ENCODE results near the gene MAP6.
A peak's percentile ranks its signal among the peaks of the same experiment; 100 is the strongest.

Gene MAP6

GRCh38 chr11:75547617-75548058 is 121.2 kb downstream of the MAP6 start:
- H3K36me3 ChIP-seq (ENCODE audit: control insufficient read depth in 4 of 4, insufficient read depth in 4 of 4, low read length in 3 of 4), result no peaks in the 10 kb centered on the region
- WGBS (ENCODE audit: insufficient coverage), result 20% methylated on average over 7 of the region's 7 CpGs
- CTCF ChIA-PET, result interaction anchor here (0.7 to 2.3 kb wide), 9 partner anchors 12 to 159 kb away, joined by 3 to 10 read pairs (median 4); partner anchors contain the start of gene SERPINH1
- no peak overlapping the region for H3K4me3 ChIP-seq (ENCODE audit: control insufficient read depth in 1 of 7, extremely low read depth in 1 of 7, insufficient read depth in 4 of 7, low read depth in 2 of 7, low read length in 6 of 7)
- H3K27me3 ChIP-seq (replicated peaks in 2 of 5; ENCODE audit: control insufficient read depth in 4 of 5, insufficient read depth in 5 of 5, low read length in 4 of 5), result peaks cover 0 to 3% (median 0%) of the 10 kb centered on the region in 5 experiments
- H3K9me3 ChIP-seq (ENCODE audit: control extremely low read depth in 1 of 5, control insufficient read depth in 4 of 5, insufficient read depth in 2 of 5, low read depth in 1 of 5, low read length in 4 of 5), result no peaks in the 10 kb centered on the region
- H3K4me1 ChIP-seq (ENCODE audit: control extremely low read depth in 1 of 4, control insufficient read depth in 4 of 4, insufficient read depth in 4 of 4, low read length in 3 of 4), result peaks cover 0 to 7% (median 2%) of the 10 kb centered on the region in 4 experiments
- POLR2A ChIA-PET, result no interaction called here
- DNase-seq, result peak in 2 of 3 donors; percentile 32 to 46
- H3K27ac ChIP-seq (ENCODE audit: insufficient read depth in 1 of 2, low read depth in 1 of 2, low read length in 2 of 2, poor library complexity in 1 of 2, severe bottlenecking in 2 of 2), result no peak overlapping the region

- Histone ChIP-seq H3K4me3 (ENCODE audit: control insufficient read depth in 1 of 7, extremely low read depth in 1 of 7, insufficient read depth in 4 of 7, low read depth in 2 of 7, low read length in 6 of 7) (no peak overlapping the region), H3K27me3 (replicated peaks in 2 of 5; ENCODE audit: control insufficient read depth in 4 of 5, insufficient read depth in 5 of 5, low read length in 4 of 5) (peaks cover 0 to 3% (median 0%) of the 10 kb centered on the region in 5 experiments), H3K36me3 (ENCODE audit: control insufficient read depth in 4 of 4, insufficient read depth in 4 of 4, low read length in 3 of 4) (no peaks in the 10 kb centered on the region), H3K4me1 (ENCODE audit: control extremely low read depth in 1 of 4, control insufficient read depth in 4 of 4, insufficient read depth in 4 of 4, low read length in 3 of 4) (peaks cover 0 to 7% (median 2%) of the 10 kb centered on the region in 4 experiments), H3K9me3 (ENCODE audit: control extremely low read depth in 1 of 5, control insufficient read depth in 4 of 5, insufficient read depth in 2 of 5, low read depth in 1 of 5, low read length in 4 of 5) (no peaks in the 10 kb centered on the region), H3K27ac (ENCODE audit: insufficient read depth in 1 of 2, low read depth in 1 of 2, low read length in 2 of 2, poor library complexity in 1 of 2, severe bottlenecking in 2 of 2) (no peak overlapping the region)
- 80% methylated on average over 1 of the region's 1 CpG for WGBS (ENCODE audit: insufficient coverage)
- DNase-seq, result no peak
- ChIA-PET POLR2A (no interaction called here), CTCF (interaction anchor here (0.6 to 2.2 kb wide), 11 partner anchors 13 to 267 kb away, joined by 3 to 9 read pairs (median 5); no protein-coding TSS in a partner anchor)
Observed at GRCh38 chr11:75547177-75547576, 121.7 kb downstream of the MAP6 start.

GRCh38 chr11:75543806-75544205 is 125.0 kb downstream of the MAP6 start:
- Histone ChIP-seq H3K9me3 (ENCODE audit: control extremely low read depth in 1 of 5, control insufficient read depth in 4 of 5, insufficient read depth in 2 of 5, low read depth in 1 of 5, low read length in 4 of 5) (no peaks in the 10 kb centered on the region), H3K27me3 (replicated peaks in 2 of 5; ENCODE audit: control insufficient read depth in 4 of 5, insufficient read depth in 5 of 5, low read length in 4 of 5) (peaks cover 0 to 3% (median 0%) of the 10 kb centered on the region in 5 experiments), H3K4me3 (ENCODE audit: control insufficient read depth in 1 of 7, extremely low read depth in 1 of 7, insufficient read depth in 4 of 7, low read depth in 2 of 7, low read length in 6 of 7) (no peak overlapping the region), H3K36me3 (ENCODE audit: control insufficient read depth in 4 of 4, insufficient read depth in 4 of 4, low read length in 3 of 4) (no peaks in the 10 kb centered on the region), H3K27ac (ENCODE audit: insufficient read depth in 1 of 2, low read depth in 1 of 2, low read length in 2 of 2, poor library complexity in 1 of 2, severe bottlenecking in 2 of 2) (no peak overlapping the region), H3K4me1 (ENCODE audit: control extremely low read depth in 1 of 4, control insufficient read depth in 4 of 4, insufficient read depth in 4 of 4, low read length in 3 of 4) (peaks cover 0 to 3% (median 2%) of the 10 kb centered on the region in 4 experiments)
- DNase-seq, result no peak
- ChIA-PET POLR2A (no interaction called here), CTCF (interaction anchor here (0.6 to 1.1 kb wide), 5 partner anchors 10 to 97 kb away, joined by 3 to 4 read pairs (median 3); no protein-coding TSS in a partner anchor)
- WGBS (ENCODE audit: insufficient coverage), result 90% methylated on average over 6 of the region's 6 CpGs

GRCh38 chr11:75542088-75542438 is 126.8 kb downstream of the MAP6 start:
- H3K27me3 ChIP-seq (replicated peaks in 2 of 5; ENCODE audit: control insufficient read depth in 4 of 5, insufficient read depth in 5 of 5, low read length in 4 of 5), result peaks cover 0 to 3% (median 0%) of the 10 kb centered on the region in 5 experiments
- WGBS (ENCODE audit: insufficient coverage), result 88% methylated on average over 1 of the region's 1 CpG
- peaks cover 0 to 9% (median 4%) of the 10 kb centered on the region in 4 experiments for H3K4me1 ChIP-seq (ENCODE audit: control extremely low read depth in 1 of 4, control insufficient read depth in 4 of 4, insufficient read depth in 4 of 4, low read length in 3 of 4)
- CTCF ChIA-PET, result interaction anchor here (0.6 to 1.1 kb wide), 2 partner anchors 100 to 170 kb away, joined by 3 read pairs; no protein-coding TSS in a partner anchor
- H3K9me3 ChIP-seq (ENCODE audit: control extremely low read depth in 1 of 5, control insufficient read depth in 4 of 5, insufficient read depth in 2 of 5, low read depth in 1 of 5, low read length in 4 of 5), result no peaks in the 10 kb centered on the region
- H3K27ac ChIP-seq (ENCODE audit: insufficient read depth in 1 of 2, low read depth in 1 of 2, low read length in 2 of 2, poor library complexity in 1 of 2, severe bottlenecking in 2 of 2), result no peak overlapping the region
- no peaks in the 10 kb centered on the region for H3K36me3 ChIP-seq (ENCODE audit: control insufficient read depth in 4 of 4, insufficient read depth in 4 of 4, low read length in 3 of 4)
- no peak overlapping the region for H3K4me3 ChIP-seq (ENCODE audit: control insufficient read depth in 1 of 7, extremely low read depth in 1 of 7, insufficient read depth in 4 of 7, low read depth in 2 of 7, low read length in 6 of 7)
- POLR2A ChIA-PET, result no interaction called here
- DNase-seq, result no peak

- ChIA-PET POLR2A (no interaction called here), CTCF (interaction anchor here (0.6 to 1.1 kb wide), 2 partner anchors 95 to 170 kb away, joined by 3 to 5 read pairs; no protein-coding TSS in a partner anchor)
- H3K4me3 ChIP-seq (ENCODE audit: control insufficient read depth in 1 of 7, extremely low read depth in 1 of 7, insufficient read depth in 4 of 7, low read depth in 2 of 7, low read length in 6 of 7), result no peak overlapping the region
- peaks cover 0 to 3% (median 0%) of the 10 kb centered on the region in 5 experiments for H3K27me3 ChIP-seq (replicated peaks in 2 of 5; ENCODE audit: control insufficient read depth in 4 of 5, insufficient read depth in 5 of 5, low read length in 4 of 5)
- no peaks in the 10 kb centered on the region for H3K36me3 ChIP-seq (ENCODE audit: control insufficient read depth in 4 of 4, insufficient read depth in 4 of 4, low read length in 3 of 4)
- 100% methylated on average over 1 of the region's 4 CpGs for WGBS (ENCODE audit: insufficient coverage)
- H3K27ac ChIP-seq (ENCODE audit: insufficient read depth in 1 of 2, low read depth in 1 of 2, low read length in 2 of 2, poor library complexity in 1 of 2, severe bottlenecking in 2 of 2), result no peak overlapping the region
- H3K9me3 ChIP-seq (ENCODE audit: control extremely low read depth in 1 of 5, control insufficient read depth in 4 of 5, insufficient read depth in 2 of 5, low read depth in 1 of 5, low read length in 4 of 5), result no peaks in the 10 kb centered on the region
- H3K4me1 ChIP-seq (ENCODE audit: control extremely low read depth in 1 of 4, control insufficient read depth in 4 of 4, insufficient read depth in 4 of 4, low read length in 3 of 4), result peaks cover 0 to 10% (median 6%) of the 10 kb centered on the region in 4 experiments
- DNase-seq, result no peak
Observed at GRCh38 chr11:75541193-75542087, 127.4 kb downstream of the MAP6 start.

GRCh38 chr11:75539459-75540334 is 129.1 kb downstream of the MAP6 start:
- Histone ChIP-seq H3K9me3 (ENCODE audit: control extremely low read depth in 1 of 5, control insufficient read depth in 4 of 5, insufficient read depth in 2 of 5, low read depth in 1 of 5, low read length in 4 of 5) (no peaks in the 10 kb centered on the region), H3K4me1 (ENCODE audit: control extremely low read depth in 1 of 4, control insufficient read depth in 4 of 4, insufficient read depth in 4 of 4, low read length in 3 of 4) (peaks cover 3 to 20% (median 16%) of the 10 kb centered on the region in 4 experiments), H3K4me3 (ENCODE audit: control insufficient read depth in 1 of 7, extremely low read depth in 1 of 7, insufficient read depth in 4 of 7, low read depth in 2 of 7, low read length in 6 of 7) (no peak overlapping the region), H3K27ac (ENCODE audit: insufficient read depth in 1 of 2, low read depth in 1 of 2, low read length in 2 of 2, poor library complexity in 1 of 2, severe bottlenecking in 2 of 2) (no peak overlapping the region), H3K36me3 (ENCODE audit: control insufficient read depth in 4 of 4, insufficient read depth in 4 of 4, low read length in 3 of 4) (no peaks in the 10 kb centered on the region), H3K27me3 (replicated peaks in 2 of 5; ENCODE audit: control insufficient read depth in 4 of 5, insufficient read depth in 5 of 5, low read length in 4 of 5) (no peaks in the 10 kb centered on the region)
- WGBS (ENCODE audit: insufficient coverage), result 96% methylated on average over 8 of the region's 9 CpGs
- ChIA-PET CTCF (interaction anchor here (0.8 kb wide), 1 partner anchor 84 kb away, joined by 4 read pairs; no protein-coding TSS in a partner anchor), POLR2A (no interaction called here)
- no peak for DNase-seq

Measured in common myeloid progenitor, CD34-positive (primary cell).